ENCODE data around the gene TMEM129. TPM values are rescaled to one million over a fixed set of nuclear protein-coding genes. Genes with fewer than 3 reads are reported as not detected.

The TMEM129 gene
- total RNA-seq, 1 experiment from 2014 or later, result 54.9 TPM

DNA sequence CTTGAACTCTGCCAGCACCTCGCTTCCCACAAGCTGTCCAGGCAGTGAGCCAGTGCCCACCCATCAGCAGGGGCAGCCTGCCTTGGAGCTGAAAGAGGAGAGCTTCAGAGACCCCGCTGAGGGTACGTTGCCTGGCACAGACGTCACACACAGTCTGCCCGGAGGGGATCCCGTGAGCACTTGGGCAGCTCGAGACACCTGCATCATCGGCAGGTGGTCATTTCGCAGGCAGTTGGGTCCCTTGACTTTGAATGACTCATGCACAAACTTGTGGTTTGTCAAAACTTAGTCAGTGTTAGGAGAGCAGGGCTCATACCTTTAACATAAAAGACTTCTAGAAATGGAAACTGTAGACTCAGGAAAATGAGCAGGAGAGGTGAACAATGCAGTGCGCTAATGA is 10.1 kb upstream of the TMEM129 start:
- H3K4me1 Mint-ChIP-seq, result peaks cover 9% of the 10 kb centered on the region
- H3K27me3 Mint-ChIP-seq (ENCODE audit: low read depth), result no peaks in the 10 kb centered on the region
- H3K9me3 Mint-ChIP-seq, result no peaks in the 10 kb centered on the region
- TF ChIP-seq, protein P1, sequence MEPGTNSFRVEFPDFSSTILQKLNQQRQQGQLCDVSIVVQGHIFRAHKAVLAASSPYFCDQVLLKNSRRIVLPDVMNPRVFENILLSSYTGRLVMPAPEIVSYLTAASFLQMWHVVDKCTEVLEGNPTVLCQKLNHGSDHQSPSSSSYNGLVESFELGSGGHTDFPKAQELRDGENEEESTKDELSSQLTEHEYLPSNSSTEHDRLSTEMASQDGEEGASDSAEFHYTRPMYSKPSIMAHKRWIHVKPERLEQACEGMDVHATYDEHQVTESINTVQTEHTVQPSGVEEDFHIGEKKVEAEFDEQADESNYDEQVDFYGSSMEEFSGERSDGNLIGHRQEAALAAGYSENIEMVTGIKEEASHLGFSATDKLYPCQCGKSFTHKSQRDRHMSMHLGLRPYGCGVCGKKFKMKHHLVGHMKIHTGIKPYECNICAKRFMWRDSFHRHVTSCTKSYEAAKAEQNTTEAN (CRISPR knock-in tag; IDR thresholded peaks at IDR 0.05), result no peak
- TF ChIP-seq, protein P2, sequence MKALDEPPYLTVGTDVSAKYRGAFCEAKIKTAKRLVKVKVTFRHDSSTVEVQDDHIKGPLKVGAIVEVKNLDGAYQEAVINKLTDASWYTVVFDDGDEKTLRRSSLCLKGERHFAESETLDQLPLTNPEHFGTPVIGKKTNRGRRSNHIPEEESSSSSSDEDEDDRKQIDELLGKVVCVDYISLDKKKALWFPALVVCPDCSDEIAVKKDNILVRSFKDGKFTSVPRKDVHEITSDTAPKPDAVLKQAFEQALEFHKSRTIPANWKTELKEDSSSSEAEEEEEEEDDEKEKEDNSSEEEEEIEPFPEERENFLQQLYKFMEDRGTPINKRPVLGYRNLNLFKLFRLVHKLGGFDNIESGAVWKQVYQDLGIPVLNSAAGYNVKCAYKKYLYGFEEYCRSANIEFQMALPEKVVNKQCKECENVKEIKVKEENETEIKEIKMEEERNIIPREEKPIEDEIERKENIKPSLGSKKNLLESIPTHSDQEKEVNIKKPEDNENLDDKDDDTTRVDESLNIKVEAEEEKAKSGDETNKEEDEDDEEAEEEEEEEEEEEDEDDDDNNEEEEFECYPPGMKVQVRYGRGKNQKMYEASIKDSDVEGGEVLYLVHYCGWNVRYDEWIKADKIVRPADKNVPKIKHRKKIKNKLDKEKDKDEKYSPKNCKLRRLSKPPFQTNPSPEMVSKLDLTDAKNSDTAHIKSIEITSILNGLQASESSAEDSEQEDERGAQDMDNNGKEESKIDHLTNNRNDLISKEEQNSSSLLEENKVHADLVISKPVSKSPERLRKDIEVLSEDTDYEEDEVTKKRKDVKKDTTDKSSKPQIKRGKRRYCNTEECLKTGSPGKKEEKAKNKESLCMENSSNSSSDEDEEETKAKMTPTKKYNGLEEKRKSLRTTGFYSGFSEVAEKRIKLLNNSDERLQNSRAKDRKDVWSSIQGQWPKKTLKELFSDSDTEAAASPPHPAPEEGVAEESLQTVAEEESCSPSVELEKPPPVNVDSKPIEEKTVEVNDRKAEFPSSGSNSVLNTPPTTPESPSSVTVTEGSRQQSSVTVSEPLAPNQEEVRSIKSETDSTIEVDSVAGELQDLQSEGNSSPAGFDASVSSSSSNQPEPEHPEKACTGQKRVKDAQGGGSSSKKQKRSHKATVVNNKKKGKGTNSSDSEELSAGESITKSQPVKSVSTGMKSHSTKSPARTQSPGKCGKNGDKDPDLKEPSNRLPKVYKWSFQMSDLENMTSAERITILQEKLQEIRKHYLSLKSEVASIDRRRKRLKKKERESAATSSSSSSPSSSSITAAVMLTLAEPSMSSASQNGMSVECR (CRISPR knock-in tag; IDR thresholded peaks at IDR 0.05; ENCODE audit: borderline replicate concordance), result no peak
- TF ChIP-seq, protein P3, sequence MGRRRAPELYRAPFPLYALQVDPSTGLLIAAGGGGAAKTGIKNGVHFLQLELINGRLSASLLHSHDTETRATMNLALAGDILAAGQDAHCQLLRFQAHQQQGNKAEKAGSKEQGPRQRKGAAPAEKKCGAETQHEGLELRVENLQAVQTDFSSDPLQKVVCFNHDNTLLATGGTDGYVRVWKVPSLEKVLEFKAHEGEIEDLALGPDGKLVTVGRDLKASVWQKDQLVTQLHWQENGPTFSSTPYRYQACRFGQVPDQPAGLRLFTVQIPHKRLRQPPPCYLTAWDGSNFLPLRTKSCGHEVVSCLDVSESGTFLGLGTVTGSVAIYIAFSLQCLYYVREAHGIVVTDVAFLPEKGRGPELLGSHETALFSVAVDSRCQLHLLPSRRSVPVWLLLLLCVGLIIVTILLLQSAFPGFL (CRISPR knock-in tag; IDR thresholded peaks at IDR 0.05; ENCODE audit: borderline replicate concordance), result no peak
- TF ChIP-seq CREM (CRISPR knock-in tag; IDR thresholded peaks at IDR 0.05) (no peak), HMGA2 (CRISPR knock-in tag; IDR thresholded peaks at IDR 0.05) (no peak), KAT7 (CRISPR knock-in tag; IDR thresholded peaks at IDR 0.05; ENCODE audit: borderline replicate concordance) (no peak), ZNF396 (CRISPR knock-in tag; IDR thresholded peaks at IDR 0.05; ENCODE audit: borderline replicate concordance) (no peak), ZBTB21 (CRISPR knock-in tag; IDR thresholded peaks at IDR 0.05; ENCODE audit: borderline replicate concordance) (no peak)
- TF ChIP-seq, protein P4, sequence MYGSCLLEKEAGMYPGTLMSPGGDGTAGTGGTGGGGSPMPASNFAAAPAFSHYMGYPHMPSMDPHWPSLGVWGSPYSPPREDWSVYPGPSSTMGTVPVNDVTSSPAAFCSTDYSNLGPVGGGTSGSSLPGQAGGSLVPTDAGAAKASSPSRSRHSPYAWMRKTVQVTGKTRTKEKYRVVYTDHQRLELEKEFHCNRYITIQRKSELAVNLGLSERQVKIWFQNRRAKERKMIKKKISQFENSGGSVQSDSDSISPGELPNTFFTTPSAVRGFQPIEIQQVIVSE (CRISPR knock-in tag; IDR thresholded peaks at IDR 0.05; ENCODE audit: borderline replicate concordance), result no peak
- TF ChIP-seq, protein P5, sequence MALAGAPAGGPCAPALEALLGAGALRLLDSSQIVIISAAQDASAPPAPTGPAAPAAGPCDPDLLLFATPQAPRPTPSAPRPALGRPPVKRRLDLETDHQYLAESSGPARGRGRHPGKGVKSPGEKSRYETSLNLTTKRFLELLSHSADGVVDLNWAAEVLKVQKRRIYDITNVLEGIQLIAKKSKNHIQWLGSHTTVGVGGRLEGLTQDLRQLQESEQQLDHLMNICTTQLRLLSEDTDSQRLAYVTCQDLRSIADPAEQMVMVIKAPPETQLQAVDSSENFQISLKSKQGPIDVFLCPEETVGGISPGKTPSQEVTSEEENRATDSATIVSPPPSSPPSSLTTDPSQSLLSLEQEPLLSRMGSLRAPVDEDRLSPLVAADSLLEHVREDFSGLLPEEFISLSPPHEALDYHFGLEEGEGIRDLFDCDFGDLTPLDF (CRISPR knock-in tag; IDR thresholded peaks at IDR 0.05), result no peak
- ChIA-PET POLR2A (interaction anchor here (0.8 to 1.1 kb wide), 2 partner anchors 10 to 47 kb away, joined by 3 read pairs; partner anchors contain the start of genes TACC3 and TMEM129), CTCF (interaction anchor here (0.6 to 1.5 kb wide), 3 partner anchors 83 to 323 kb away, joined by 3 to 5 read pairs (median 3); no protein-coding TSS in a partner anchor)
- DNase-seq (ENCODE audit: low spot score), result no peak
- no peak overlapping the region for H3K4me3 Mint-ChIP-seq
- peaks cover 88% of the 10 kb centered on the region for H3K36me3 Mint-ChIP-seq
- H3K27ac Mint-ChIP-seq, result no peak overlapping the region
- ATAC-seq, result no peak

DNA sequence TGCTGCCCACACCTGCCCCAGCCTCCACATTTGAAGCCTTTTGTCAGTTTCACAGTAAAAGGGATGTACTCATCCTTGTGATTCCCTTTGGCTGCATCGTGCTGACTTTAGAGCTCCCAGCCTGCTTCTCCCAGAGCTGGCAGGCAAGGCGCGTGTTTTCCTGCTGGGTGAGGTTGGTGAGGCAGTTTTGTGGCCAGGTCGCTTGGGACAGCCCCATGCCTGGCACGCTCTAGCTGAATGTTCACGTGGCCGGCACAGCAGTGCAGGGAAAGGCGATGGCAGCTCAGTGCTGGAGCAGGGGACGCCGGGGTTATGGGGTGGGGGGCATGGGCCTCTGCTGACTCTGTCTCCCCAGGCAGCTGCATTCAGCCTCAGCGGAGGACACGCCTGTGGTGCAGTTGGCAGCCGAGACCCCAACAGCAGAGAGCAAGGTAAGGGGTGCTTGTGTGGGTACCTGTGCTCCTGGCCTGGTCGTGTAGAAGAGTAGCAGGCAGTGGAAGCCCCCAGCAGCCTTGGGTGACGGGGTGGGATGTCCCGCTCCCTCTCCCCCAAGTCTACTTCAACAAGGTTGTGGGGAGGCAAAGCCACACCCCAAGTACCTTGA is 9.5 kb upstream of the TMEM129 start:
- Mint-ChIP-seq H3K27ac (no peak overlapping the region), H3K4me1 (peaks cover 9% of the 10 kb centered on the region), H3K4me3 (no peak overlapping the region), H3K27me3 (ENCODE audit: low read depth) (no peaks in the 10 kb centered on the region), H3K9me3 (no peaks in the 10 kb centered on the region), H3K36me3 (peaks cover 86% of the 10 kb centered on the region)
- ChIA-PET CTCF (interaction anchor here (0.6 to 1.9 kb wide), 12 partner anchors 10 to 95 kb away, joined by 3 to 33 read pairs (median 4); partner anchors contain the start of genes TACC3 and TMEM129), POLR2A (interaction anchor here (1.1 to 1.3 kb wide), 2 partner anchors 9 to 47 kb away, joined by 3 to 5 read pairs; partner anchors contain the start of genes TACC3 and TMEM129)
- DNase-seq (ENCODE audit: low spot score), result no peak
- ATAC-seq, result no peak
- no peak for TF ChIP-seq CBFB (CRISPR knock-in tag; IDR thresholded peaks at IDR 0.05; ENCODE audit: low read depth)
- no peak for TF ChIP-seq TCF7 (CRISPR knock-in tag; IDR thresholded peaks at IDR 0.05; ENCODE audit: low read depth)
- TF ChIP-seq ATF1 (CRISPR knock-in tag; IDR thresholded peaks at IDR 0.05), result no peak
- no peak for TF ChIP-seq ZNF219 (CRISPR knock-in tag; IDR thresholded peaks at IDR 0.05; ENCODE audit: borderline replicate concordance)
- no peak for TF ChIP-seq TEAD1 (CRISPR knock-in tag; IDR thresholded peaks at IDR 0.05)
- TF ChIP-seq HMGA2 (CRISPR knock-in tag; IDR thresholded peaks at IDR 0.05), result no peak
- TF ChIP-seq, protein P6, sequence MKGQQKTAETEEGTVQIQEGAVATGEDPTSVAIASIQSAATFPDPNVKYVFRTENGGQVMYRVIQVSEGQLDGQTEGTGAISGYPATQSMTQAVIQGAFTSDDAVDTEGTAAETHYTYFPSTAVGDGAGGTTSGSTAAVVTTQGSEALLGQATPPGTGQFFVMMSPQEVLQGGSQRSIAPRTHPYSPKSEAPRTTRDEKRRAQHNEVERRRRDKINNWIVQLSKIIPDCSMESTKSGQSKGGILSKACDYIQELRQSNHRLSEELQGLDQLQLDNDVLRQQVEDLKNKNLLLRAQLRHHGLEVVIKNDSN (CRISPR knock-in tag; IDR thresholded peaks at IDR 0.05), result no peak
- TF ChIP-seq, protein P7, sequence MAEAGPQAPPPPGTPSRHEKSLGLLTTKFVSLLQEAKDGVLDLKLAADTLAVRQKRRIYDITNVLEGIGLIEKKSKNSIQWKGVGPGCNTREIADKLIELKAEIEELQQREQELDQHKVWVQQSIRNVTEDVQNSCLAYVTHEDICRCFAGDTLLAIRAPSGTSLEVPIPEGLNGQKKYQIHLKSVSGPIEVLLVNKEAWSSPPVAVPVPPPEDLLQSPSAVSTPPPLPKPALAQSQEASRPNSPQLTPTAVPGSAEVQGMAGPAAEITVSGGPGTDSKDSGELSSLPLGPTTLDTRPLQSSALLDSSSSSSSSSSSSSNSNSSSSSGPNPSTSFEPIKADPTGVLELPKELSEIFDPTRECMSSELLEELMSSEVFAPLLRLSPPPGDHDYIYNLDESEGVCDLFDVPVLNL (CRISPR knock-in tag; IDR thresholded peaks at IDR 0.05; ENCODE audit: borderline replicate concordance, low read depth), result no peak
- TF ChIP-seq, protein P4 (CRISPR knock-in tag; IDR thresholded peaks at IDR 0.05; ENCODE audit: borderline replicate concordance), result no peak
- TF ChIP-seq, protein P8, sequence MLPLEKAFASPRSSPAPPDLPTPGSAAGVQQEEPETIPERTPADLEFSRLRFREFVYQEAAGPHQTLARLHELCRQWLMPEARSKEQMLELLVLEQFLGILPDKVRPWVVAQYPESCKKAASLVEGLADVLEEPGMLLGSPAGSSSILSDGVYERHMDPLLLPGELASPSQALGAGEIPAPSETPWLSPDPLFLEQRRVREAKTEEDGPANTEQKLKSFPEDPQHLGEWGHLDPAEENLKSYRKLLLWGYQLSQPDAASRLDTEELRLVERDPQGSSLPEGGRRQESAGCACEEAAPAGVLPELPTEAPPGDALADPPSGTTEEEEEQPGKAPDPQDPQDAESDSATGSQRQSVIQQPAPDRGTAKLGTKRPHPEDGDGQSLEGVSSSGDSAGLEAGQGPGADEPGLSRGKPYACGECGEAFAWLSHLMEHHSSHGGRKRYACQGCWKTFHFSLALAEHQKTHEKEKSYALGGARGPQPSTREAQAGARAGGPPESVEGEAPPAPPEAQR (CRISPR knock-in tag; IDR thresholded peaks at IDR 0.05), result no peak
